ENCODE results near the gene KANSL3.

DNA sequence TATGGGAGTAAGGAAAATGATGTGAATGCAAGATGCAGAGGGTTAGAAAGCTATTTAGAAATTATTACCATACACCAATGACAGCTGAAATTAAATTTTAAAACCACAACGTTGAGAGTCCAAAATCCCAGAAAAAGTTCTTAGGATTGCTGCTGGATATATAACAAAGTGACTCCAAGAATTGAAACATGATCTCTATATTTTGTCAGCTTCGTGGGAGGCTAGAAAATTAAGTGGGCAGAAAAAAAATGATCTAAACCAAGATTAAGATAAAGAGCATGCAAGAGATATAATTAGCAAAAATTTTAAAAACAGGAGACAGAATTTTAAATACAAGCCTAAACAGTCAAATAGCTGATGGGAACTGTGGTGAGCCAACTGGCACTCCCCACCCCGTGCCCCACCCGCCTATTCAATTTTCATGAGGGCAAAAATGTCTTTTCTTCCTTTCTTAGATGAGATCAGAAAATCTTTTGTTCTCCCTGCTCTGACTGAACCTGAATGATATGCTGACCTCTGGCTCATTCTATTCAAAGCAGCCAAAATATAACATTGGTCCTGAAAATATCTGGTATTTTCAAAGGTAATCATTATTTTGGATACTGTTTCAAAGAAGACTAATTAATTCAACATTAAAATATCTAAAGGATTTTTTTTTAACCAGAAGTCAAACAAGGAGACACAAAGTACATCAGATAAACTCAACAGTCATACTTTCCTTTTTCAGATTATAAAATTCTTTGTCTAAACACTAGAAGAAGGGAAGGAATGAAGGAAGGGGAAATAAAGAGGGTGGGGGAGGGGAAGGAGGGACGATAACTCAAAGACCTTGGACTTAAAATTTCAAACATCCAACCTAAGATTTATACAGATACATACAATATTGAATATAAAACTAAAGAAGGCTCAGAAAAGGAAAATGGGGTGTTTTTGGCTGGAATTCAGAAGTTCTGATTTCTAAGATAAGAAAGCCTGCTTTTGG is 12.2 kb downstream of the KANSL3 start:
- TF ChIP-seq, protein P1, sequence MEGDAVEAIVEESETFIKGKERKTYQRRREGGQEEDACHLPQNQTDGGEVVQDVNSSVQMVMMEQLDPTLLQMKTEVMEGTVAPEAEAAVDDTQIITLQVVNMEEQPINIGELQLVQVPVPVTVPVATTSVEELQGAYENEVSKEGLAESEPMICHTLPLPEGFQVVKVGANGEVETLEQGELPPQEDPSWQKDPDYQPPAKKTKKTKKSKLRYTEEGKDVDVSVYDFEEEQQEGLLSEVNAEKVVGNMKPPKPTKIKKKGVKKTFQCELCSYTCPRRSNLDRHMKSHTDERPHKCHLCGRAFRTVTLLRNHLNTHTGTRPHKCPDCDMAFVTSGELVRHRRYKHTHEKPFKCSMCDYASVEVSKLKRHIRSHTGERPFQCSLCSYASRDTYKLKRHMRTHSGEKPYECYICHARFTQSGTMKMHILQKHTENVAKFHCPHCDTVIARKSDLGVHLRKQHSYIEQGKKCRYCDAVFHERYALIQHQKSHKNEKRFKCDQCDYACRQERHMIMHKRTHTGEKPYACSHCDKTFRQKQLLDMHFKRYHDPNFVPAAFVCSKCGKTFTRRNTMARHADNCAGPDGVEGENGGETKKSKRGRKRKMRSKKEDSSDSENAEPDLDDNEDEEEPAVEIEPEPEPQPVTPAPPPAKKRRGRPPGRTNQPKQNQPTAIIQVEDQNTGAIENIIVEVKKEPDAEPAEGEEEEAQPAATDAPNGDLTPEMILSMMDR (IDR thresholded peaks at IDR 0.05) = no peak
- TF ChIP-seq POLR2A (IDR thresholded peaks at IDR 0.05) = no peak

Measured in testis (tissue), 2 donors.